Chondrocyte (in vitro differentiated cells): ENCODE results near the gene SLC13A2. TPM values are rescaled to one million over a fixed set of nuclear protein-coding genes. Genes with fewer than 3 reads are reported as not detected.

ENCODE experiments used
- DNase-seq: peaks from one replicate; pipeline ENCODE4 v3.0.0; 2021; ENCODE audit warnings: mixed read lengths, low spot score
- H3K27ac Mint-ChIP-seq: one replicate; pipeline ENCODE4 v1.8.0; 2021; ENCODE audit warnings: mild to moderate bottlenecking, moderate library complexity, mixed read lengths; ENCODE audit not compliant: unreplicated experiment
- H3K27me3 Mint-ChIP-seq: 2 replicates; pipeline ENCODE4 v1.8.0; 2021; ENCODE audit warnings: low read depth, mixed read lengths
- H3K36me3 Mint-ChIP-seq: 2 replicates; pipeline ENCODE4 v1.8.0; 2021; ENCODE audit warnings: low read depth, mixed read lengths
- H3K4me1 Mint-ChIP-seq: 2 replicates; pipeline ENCODE4 v1.8.0; 2021; ENCODE audit warnings: low read depth, mild to moderate bottlenecking, mixed read lengths
- H3K4me3 Mint-ChIP-seq: one replicate; pipeline ENCODE4 v1.8.0; 2021; ENCODE audit warnings: mild to moderate bottlenecking, moderate library complexity, mixed read lengths; ENCODE audit not compliant: unreplicated experiment
- H3K9me3 Mint-ChIP-seq: 2 replicates; pipeline ENCODE4 v1.8.0; 2021; ENCODE audit warnings: low read depth, mixed read lengths
- total RNA-seq: library from RNA; stranded (reverse); gene quantifications from 3 replicates; pipeline ENCODE4 v1.2.1, GENCODE V29; 2021
- TF ChIP-seq, protein P1 (sequence below): fragments of 200-600 bp; sonication (generic); IDR thresholded peaks from 2 replicates; pipeline ENCODE4 v1.5.0; 2021; ENCODE audit warnings: antibody characterized with exemption, mild to moderate bottlenecking, moderate library complexity

Gene SLC13A2
- total RNA-seq, 1 donor from 2014 or later, result not detected

DNA sequence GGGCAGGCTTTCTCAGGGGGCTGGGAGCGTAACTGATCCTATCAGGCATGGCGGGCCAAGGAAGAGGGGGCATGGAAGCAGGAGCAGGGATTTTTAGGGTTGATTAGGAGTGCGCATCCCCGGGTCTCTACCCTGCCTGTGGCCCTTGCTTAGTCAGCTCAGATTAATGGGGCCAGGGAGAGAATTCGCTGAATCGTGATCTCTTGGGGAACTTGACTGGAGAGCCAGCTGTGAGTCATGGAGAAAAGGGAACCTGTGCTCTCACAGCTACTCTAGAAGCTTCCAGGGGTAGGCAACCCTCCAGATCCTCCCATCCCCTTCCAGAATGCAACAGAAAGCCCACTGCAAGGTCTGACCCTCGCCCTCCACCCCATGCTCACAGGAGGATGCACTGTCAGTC is 36.3 kb downstream of the SLC13A2 start:
- Mint-ChIP-seq H3K9me3 (no peaks in the 10 kb centered on the region), H3K27me3 (peaks cover 54% of the 10 kb centered on the region), H3K36me3 (no peaks in the 10 kb centered on the region), H3K4me3 (no peak overlapping the region), H3K27ac (no peak overlapping the region), H3K4me1 (no peaks in the 10 kb centered on the region)
- DNase-seq, result no peak
- TF ChIP-seq, protein P1, sequence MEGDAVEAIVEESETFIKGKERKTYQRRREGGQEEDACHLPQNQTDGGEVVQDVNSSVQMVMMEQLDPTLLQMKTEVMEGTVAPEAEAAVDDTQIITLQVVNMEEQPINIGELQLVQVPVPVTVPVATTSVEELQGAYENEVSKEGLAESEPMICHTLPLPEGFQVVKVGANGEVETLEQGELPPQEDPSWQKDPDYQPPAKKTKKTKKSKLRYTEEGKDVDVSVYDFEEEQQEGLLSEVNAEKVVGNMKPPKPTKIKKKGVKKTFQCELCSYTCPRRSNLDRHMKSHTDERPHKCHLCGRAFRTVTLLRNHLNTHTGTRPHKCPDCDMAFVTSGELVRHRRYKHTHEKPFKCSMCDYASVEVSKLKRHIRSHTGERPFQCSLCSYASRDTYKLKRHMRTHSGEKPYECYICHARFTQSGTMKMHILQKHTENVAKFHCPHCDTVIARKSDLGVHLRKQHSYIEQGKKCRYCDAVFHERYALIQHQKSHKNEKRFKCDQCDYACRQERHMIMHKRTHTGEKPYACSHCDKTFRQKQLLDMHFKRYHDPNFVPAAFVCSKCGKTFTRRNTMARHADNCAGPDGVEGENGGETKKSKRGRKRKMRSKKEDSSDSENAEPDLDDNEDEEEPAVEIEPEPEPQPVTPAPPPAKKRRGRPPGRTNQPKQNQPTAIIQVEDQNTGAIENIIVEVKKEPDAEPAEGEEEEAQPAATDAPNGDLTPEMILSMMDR, result no peak

GRCh38 chr17:28511858-28512461 is 38.5 kb downstream of the SLC13A2 start:
- no peaks in the 10 kb centered on the region for H3K9me3 Mint-ChIP-seq
- H3K4me1 Mint-ChIP-seq, result no peaks in the 10 kb centered on the region
- TF ChIP-seq, protein P1, result peak; percentile 16
- H3K36me3 Mint-ChIP-seq, result no peaks in the 10 kb centered on the region
- peaks cover 44% of the 10 kb centered on the region for H3K27me3 Mint-ChIP-seq
- H3K27ac Mint-ChIP-seq, result no peak overlapping the region
- no peak for DNase-seq
- no peak overlapping the region for H3K4me3 Mint-ChIP-seq

- Mint-ChIP-seq H3K27ac (no peak overlapping the region), H3K36me3 (no peaks in the 10 kb centered on the region), H3K27me3 (peaks cover 37% of the 10 kb centered on the region), H3K4me1 (no peaks in the 10 kb centered on the region), H3K9me3 (no peaks in the 10 kb centered on the region), H3K4me3 (no peak overlapping the region)
- TF ChIP-seq, protein P1, result no peak
- no peak for DNase-seq
Measured at GRCh38 chr17:28513476-28513875, 40.0 kb downstream of the SLC13A2 start.

DNA sequence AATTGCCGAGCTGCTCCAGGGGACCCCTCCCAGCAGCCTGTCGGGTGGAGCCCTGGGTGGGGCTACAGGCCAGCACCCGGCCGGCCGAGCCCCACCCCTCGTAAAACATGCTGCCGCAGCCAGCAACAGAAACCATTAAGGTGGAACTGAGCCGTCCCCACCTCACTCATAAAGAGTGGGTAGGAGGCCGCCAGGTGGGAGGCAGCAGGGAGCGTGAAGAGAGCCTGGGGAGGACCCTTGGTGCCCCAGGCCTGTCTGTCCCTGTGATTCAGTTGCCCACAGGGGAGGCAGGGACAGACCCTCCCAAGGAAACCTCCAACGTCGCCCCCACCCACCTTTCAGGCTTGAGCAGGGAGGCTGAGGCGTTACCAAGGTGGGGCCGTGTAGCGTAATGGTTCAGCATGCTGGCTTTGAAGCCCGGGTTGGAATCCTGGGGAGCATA is 41.1 kb downstream of the SLC13A2 start:
- Mint-ChIP-seq H3K27ac (no peak overlapping the region), H3K27me3 (peaks cover 30% of the 10 kb centered on the region), H3K36me3 (no peaks in the 10 kb centered on the region), H3K4me1 (no peaks in the 10 kb centered on the region), H3K9me3 (no peaks in the 10 kb centered on the region), H3K4me3 (no peak overlapping the region)
- DNase-seq, result no peak
- TF ChIP-seq, protein P1, result no peak

GRCh38 chr17:28515518-28515917 is 42.1 kb downstream of the SLC13A2 start:
- DNase-seq, result no peak
- Mint-ChIP-seq H3K36me3 (no peaks in the 10 kb centered on the region), H3K4me1 (peaks cover 2% of the 10 kb centered on the region), H3K27me3 (peaks cover 22% of the 10 kb centered on the region), H3K27ac (no peak overlapping the region), H3K4me3 (no peak overlapping the region), H3K9me3 (no peaks in the 10 kb centered on the region)
- TF ChIP-seq, protein P1, result no peak
